GM13977 (cell line): ENCODE measurements around the gene KDM4F.
"Not testable (repeated sequence)": the region's sequence is repeated elsewhere in the genome, so short reads cannot be mapped to it uniquely, and the experiment has no call there.

Source experiments
- DNase-seq: peaks from one replicate; pipeline ENCODE4 v3.0.0; 2012; ENCODE audit warnings: low spot score
- CTCF ChIP-seq: IDR thresholded peaks from 2 replicates; pipeline ENCODE4 v1.5.1; 2012; ENCODE audit warnings: mild to moderate bottlenecking, control low read depth; ENCODE audit not compliant: insufficient read depth; ENCODE audit errors: extremely low read depth, missing control alignments
- in situ Hi-C: fragments of 300-500 bp; cut with MboI; formaldehyde crosslinking; loops from one replicate; pipeline ENCODE4 v1.12.0; 2022; ENCODE audit warnings: low sequenced_read_pairs, low pct_unique_long_range_greater_than_20kb, mixed read lengths, inconsistent platforms; ENCODE audit not compliant: unreplicated experiment

Gene KDM4F

GRCh38 chr11:95028357-95028756 is 20.9 kb upstream of the KDM4F start:
- TF ChIP-seq CTCF: no peak
- in situ Hi-C loops: no loop called here
- DNase-seq: no peak

- TF ChIP-seq CTCF: no peak
- no peak for DNase-seq
- in situ Hi-C loops: no loop called here
Observed at GRCh38 chr11:95033051-95033450, 16.2 kb upstream of the KDM4F start.

- in situ Hi-C loops: no loop called here
- TF ChIP-seq CTCF: no peak
- DNase-seq: no peak
Observed at GRCh38 chr11:95035316-95035715, 13.9 kb upstream of the KDM4F start.

- DNase-seq, in situ Hi-C loops: not testable (repeated sequence)
Observed at GRCh38 chr11:95037356-95038035, 11.7 kb upstream of the KDM4F start.

- in situ Hi-C loops: no loop called here
- no peak for DNase-seq
- no peak for TF ChIP-seq CTCF
Observed at GRCh38 chr11:95042239-95042638, 7.0 kb upstream of the KDM4F start.

- no peak for DNase-seq
- in situ Hi-C loops: no loop called here
- TF ChIP-seq CTCF: no peak
Observed at GRCh38 chr11:95042906-95043305, 6.3 kb upstream of the KDM4F start.

GRCh38 chr11:95044010-95044409 is 5.2 kb upstream of the KDM4F start:
- DNase-seq: no peak
- TF ChIP-seq CTCF: no peak
- in situ Hi-C loops: no loop called here
